GM12878 (cell line): ENCODE data around the gene TMEM88. TPM values are rescaled to one million over a fixed set of nuclear protein-coding genes. Genes with fewer than 3 reads are reported as not detected.

ENCODE experiments used
- BACH1 ChIP-seq: fragments of 450-650 bp; IDR thresholded peaks from 2 replicates; pipeline ENCODE4 v1.6.1; 2017; ENCODE audit warnings: mild to moderate bottlenecking, borderline replicate concordance
- EZH2 ChIP-seq: IDR thresholded peaks from 2 replicates; pipeline ENCODE4 v1.6.1; 2012; ENCODE audit warnings: low read depth, mild to moderate bottlenecking, control low read depth, inconsistent platforms, low read length, borderline replicate concordance; ENCODE audit not compliant: control insufficient read depth
- HCFC1 ChIP-seq: fragments of 150-350 bp; IDR thresholded peaks from 2 replicates; pipeline ENCODE4 v1.6.1; 2014; ENCODE audit warnings: low read length
- HDAC2 ChIP-seq: fragments of 200-600 bp; sonication (generic); IDR thresholded peaks from 2 replicates; pipeline ENCODE4 v1.6.1; 2017
- HDGF ChIP-seq: fragments of 450-650 bp; IDR thresholded peaks from 2 replicates; pipeline ENCODE4 v1.6.1; 2016; ENCODE audit warnings: antibody characterized with exemption
- IKZF1 ChIP-seq: fragments of 450-650 bp; conservative IDR thresholded peaks from 2 replicates; pipeline ENCODE4 v1.6.1; 2017; ENCODE audit warnings: antibody characterized with exemption, mild to moderate bottlenecking
- KLF5 ChIP-seq: fragments of 450-650 bp; IDR thresholded peaks from 2 replicates; pipeline ENCODE4 v1.6.1; 2014; ENCODE audit warnings: mild to moderate bottlenecking; ENCODE audit not compliant: partially characterized antibody
- MEF2B ChIP-seq: fragments of 450-650 bp; IDR thresholded peaks from 2 replicates; pipeline ENCODE4 v1.6.1; 2018; ENCODE audit warnings: mild to moderate bottlenecking, moderate library complexity; ENCODE audit not compliant: partially characterized antibody, poor library complexity, severe bottlenecking
- POLR2A ChIP-seq: IDR thresholded peaks from 2 replicates; pipeline ENCODE4 v1.6.1; 2011; ENCODE audit warnings: low read depth, mild to moderate bottlenecking, low read length
- POLR2AphosphoS5 ChIP-seq: IDR thresholded peaks from 2 replicates; pipeline ENCODE4 v1.6.1; 2011; ENCODE audit warnings: mild to moderate bottlenecking, low read length, inconsistent platforms
- RELA ChIP-seq: fragments of 450-650 bp; IDR thresholded peaks from 2 replicates; pipeline ENCODE4 v1.8.0; 2014; ENCODE audit warnings: borderline replicate concordance; ENCODE audit not compliant: partially characterized antibody
- SMARCA5 ChIP-seq: fragments of 450-650 bp; IDR thresholded peaks from 2 replicates; pipeline ENCODE4 v1.6.1; 2017; ENCODE audit warnings: mild to moderate bottlenecking
- SP1 ChIP-seq: IDR thresholded peaks from one replicate; pipeline ENCODE4 v1.6.1; 2011; ENCODE audit warnings: low read depth, low read length
- SPI1 ChIP-seq: IDR thresholded peaks from 2 replicates; pipeline ENCODE4 v1.6.1; 2011; ENCODE audit warnings: low read depth, mild to moderate bottlenecking, low read length, moderate library complexity, borderline replicate concordance; ENCODE audit not compliant: insufficient read depth
- ZNF274 ChIP-seq: IDR thresholded peaks from one replicate; pipeline ENCODE4 v1.8.0; 2011; ENCODE audit not compliant: insufficient read length, insufficient read depth
- polyA plus RNA-seq, 11 experiments: library from polyadenylated mRNA; depleted of rRNA in 4 of 11; unstranded in 6 of 11; stranded (reverse) in 5 of 11; fragments of >200 nt; fragmentation: Nextera tagmentation in 4 of 11; fragmentation: Illumina TruSeq in 1 of 11; extraction: Ambion mirVana in 4 of 11; extraction: Trizol in 1 of 11; gene quantifications; 1 replicate in 1 of 11; 2 replicates in 10 of 11; pipeline versions ENCODE4 v1.2.1 to v1.2.3, GENCODE V29; 2011 to 2016; ENCODE audit warnings: inconsistent platforms in 2 of 11, missing spikeins in 2 of 11, low read depth in 1 of 11
- total RNA-seq, 4 experiments: library from RNA; depleted of rRNA in 3 of 4; stranded (reverse); fragments of >200 nt in 3 of 4; fragmentation: Illumina TruSeq in 1 of 4; extraction: Trizol in 1 of 4; gene quantifications; 2 replicates each; pipeline versions ENCODE4 v1.2.1 to v1.2.3, GENCODE V29; 2013 to 2021
- TF ChIP-seq, protein P1 (sequence below): fragments of 450-650 bp; formaldehyde crosslinking; IDR thresholded peaks from 2 replicates; pipeline ENCODE4 v1.4.0; 2022; ENCODE audit warnings: mild to moderate bottlenecking, moderate library complexity
- TF ChIP-seq, protein P2 (sequence below): IDR thresholded peaks from 2 replicates; pipeline ENCODE4 v1.6.1; 2011; ENCODE audit warnings: mild to moderate bottlenecking, low read depth, low read length, moderate library complexity; ENCODE audit not compliant: insufficient replicate concordance
- TF ChIP-seq, protein P3 (sequence below): IDR thresholded peaks from 2 replicates; pipeline ENCODE4 v1.6.1; 2012; ENCODE audit warnings: low read depth, low read length, improper control_type of control experiment
- TF ChIP-seq, protein P4 (sequence below): fragments of 450-650 bp; IDR thresholded peaks from 2 replicates; pipeline ENCODE4 v1.6.1; 2016; ENCODE audit warnings: mild to moderate bottlenecking

The TMEM88 gene
- total and polyA plus RNA-seq, 10 of the 15 experiments (the other 5 are each of a cell fraction or from before 2014, with no cell fraction given) = 0.21 to 2.2 (median 0.62) TPM; not detected in 5

DNA sequence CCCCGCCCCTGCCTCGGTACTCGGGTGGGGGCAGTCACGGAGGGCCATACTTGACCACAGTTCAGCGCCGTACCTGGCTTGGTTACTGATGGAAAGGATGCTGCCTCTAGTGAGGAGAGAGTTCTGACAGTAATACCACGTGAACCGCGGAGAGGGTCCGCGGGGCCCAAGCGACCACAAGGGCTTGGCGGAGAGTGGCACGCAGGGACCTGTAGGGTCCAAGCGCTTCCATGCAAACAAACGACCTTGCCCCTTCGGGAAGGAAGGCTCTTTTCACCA lies 11.7 kb upstream of the TMEM88 start (continued):
- TF ChIP-seq HDAC2 = no peak
- TF ChIP-seq, protein P1, sequence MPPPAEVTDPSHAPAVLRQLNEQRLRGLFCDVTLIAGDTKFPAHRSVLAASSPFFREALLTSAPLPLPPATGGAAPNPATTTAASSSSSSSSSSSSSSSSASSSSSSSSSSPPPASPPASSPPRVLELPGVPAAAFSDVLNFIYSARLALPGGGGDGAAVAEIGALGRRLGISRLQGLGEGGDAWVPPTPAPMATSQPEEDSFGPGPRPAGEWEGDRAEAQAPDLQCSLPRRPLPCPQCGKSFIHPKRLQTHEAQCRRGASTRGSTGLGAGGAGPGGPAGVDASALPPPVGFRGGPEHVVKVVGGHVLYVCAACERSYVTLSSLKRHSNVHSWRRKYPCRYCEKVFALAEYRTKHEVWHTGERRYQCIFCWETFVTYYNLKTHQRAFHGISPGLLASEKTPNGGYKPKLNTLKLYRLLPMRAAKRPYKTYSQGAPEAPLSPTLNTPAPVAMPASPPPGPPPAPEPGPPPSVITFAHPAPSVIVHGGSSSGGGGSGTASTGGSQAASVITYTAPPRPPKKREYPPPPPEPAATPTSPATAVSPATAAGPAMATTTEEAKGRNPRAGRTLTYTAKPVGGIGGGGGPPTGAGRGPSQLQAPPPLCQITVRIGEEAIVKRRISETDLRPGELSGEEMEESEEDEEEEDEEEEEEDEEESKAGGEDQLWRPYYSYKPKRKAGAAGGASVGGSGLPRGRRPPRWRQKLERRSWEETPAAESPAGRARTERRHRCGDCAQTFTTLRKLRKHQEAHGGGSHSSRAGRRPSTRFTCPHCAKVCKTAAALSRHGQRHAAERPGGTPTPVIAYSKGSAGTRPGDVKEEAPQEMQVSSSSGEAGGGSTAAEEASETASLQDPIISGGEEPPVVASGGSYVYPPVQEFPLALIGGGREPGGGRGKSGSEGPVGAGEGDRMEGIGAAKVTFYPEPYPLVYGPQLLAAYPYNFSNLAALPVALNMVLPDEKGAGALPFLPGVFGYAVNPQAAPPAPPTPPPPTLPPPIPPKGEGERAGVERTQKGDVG = no peak
- no peak for TF ChIP-seq HCFC1
- TF ChIP-seq SMARCA5 = peak; percentile 32; the same call in 1 of the 2 replicates
- no peak for TF ChIP-seq ZNF274
- peak; percentile 75 for TF ChIP-seq POLR2AphosphoS5
- TF ChIP-seq EZH2 = no peak
- TF ChIP-seq POLR2A = peak; percentile 32; the same call in 1 of the 2 replicates
- TF ChIP-seq, protein P2, sequence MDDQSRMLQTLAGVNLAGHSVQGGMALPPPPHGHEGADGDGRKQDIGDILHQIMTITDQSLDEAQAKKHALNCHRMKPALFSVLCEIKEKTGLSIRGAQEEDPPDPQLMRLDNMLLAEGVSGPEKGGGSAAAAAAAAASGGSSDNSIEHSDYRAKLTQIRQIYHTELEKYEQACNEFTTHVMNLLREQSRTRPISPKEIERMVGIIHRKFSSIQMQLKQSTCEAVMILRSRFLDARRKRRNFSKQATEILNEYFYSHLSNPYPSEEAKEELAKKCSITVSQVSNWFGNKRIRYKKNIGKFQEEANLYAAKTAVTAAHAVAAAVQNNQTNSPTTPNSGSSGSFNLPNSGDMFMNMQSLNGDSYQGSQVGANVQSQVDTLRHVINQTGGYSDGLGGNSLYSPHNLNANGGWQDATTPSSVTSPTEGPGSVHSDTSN = no peak
- no peak for TF ChIP-seq HDGF
- peak; percentile 25 for TF ChIP-seq IKZF1
- TF ChIP-seq BACH1 = peak; percentile 19; the same call in 1 of the 2 replicates
- TF ChIP-seq, protein P3, sequence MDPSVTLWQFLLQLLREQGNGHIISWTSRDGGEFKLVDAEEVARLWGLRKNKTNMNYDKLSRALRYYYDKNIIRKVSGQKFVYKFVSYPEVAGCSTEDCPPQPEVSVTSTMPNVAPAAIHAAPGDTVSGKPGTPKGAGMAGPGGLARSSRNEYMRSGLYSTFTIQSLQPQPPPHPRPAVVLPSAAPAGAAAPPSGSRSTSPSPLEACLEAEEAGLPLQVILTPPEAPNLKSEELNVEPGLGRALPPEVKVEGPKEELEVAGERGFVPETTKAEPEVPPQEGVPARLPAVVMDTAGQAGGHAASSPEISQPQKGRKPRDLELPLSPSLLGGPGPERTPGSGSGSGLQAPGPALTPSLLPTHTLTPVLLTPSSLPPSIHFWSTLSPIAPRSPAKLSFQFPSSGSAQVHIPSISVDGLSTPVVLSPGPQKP = no peak
- TF ChIP-seq, protein P4, sequence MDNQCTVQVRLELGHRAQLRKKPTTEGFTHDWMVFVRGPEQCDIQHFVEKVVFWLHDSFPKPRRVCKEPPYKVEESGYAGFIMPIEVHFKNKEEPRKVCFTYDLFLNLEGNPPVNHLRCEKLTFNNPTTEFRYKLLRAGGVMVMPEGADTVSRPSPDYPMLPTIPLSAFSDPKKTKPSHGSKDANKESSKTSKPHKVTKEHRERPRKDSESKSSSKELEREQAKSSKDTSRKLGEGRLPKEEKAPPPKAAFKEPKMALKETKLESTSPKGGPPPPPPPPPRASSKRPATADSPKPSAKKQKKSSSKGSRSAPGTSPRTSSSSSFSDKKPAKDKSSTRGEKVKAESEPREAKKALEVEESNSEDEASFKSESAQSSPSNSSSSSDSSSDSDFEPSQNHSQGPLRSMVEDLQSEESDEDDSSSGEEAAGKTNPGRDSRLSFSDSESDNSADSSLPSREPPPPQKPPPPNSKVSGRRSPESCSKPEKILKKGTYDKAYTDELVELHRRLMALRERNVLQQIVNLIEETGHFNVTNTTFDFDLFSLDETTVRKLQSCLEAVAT = 0 out of 2 replicates have a peak, but pooled peaks have one; percentile 7
- TF ChIP-seq SPI1 = no peak
- TF ChIP-seq SP1 = peak; percentile 17
- no peak for TF ChIP-seq MEF2B
- peak; percentile 16 for TF ChIP-seq RELA
- TF ChIP-seq KLF5 = no peak
